Activated CD4-positive, CD25-positive, alpha-beta regulatory T cell treated with anti-CD3 and anti-CD28 coated beads, Interleukin-2, amount 50 U/mL, for 24 hours (primary cell): Measurements from ENCODE around the gene TTC8.
"Not testable (repeated sequence)": the region's sequence is repeated elsewhere in the genome, so short reads cannot be mapped to it uniquely, and the experiment has no call there.

Experiments used
- ATAC-seq, 2 donors: fragments of 150-1000 bp; cut with Tn5 transposase; one replicate each; pipeline ENCODE4 v1.10.0; 2021; ENCODE audit warnings: mild to moderate bottlenecking in 1 of 2, moderate library complexity in 1 of 2

TTC8 gene

GRCh38 chr14:88825503-88825902 lies 1.1 kb downstream of the TTC8 start:
- no peak for ATAC-seq

GRCh38 chr14:88829188-88829587 lies 4.7 kb downstream of the TTC8 start:
- no peak for ATAC-seq

- ATAC-seq, result no peak
Observed at GRCh38 chr14:88829685-88830302, 5.3 kb downstream of the TTC8 start.

- ATAC-seq, result no peak
Observed at GRCh38 chr14:88831284-88831683, 6.8 kb downstream of the TTC8 start.

- no peak for ATAC-seq
Observed at GRCh38 chr14:88834883-88835431, 10.5 kb downstream of the TTC8 start.

- no peak for ATAC-seq
Observed at GRCh38 chr14:88835661-88836060, 11.2 kb downstream of the TTC8 start.

- ATAC-seq, result no peak
Observed at GRCh38 chr14:88837495-88837894, 13.0 kb downstream of the TTC8 start.

- no peak for ATAC-seq
Observed at GRCh38 chr14:88838015-88838414, 13.6 kb downstream of the TTC8 start.

- ATAC-seq, result no peak
Observed at GRCh38 chr14:88840926-88841325, 16.5 kb downstream of the TTC8 start.

- no peak for ATAC-seq
Observed at GRCh38 chr14:88841741-88842140, 17.3 kb downstream of the TTC8 start.

GRCh38 chr14:88842414-88842813 lies 18.0 kb downstream of the TTC8 start:
- no peak for ATAC-seq

GRCh38 chr14:88844980-88845491 lies 20.6 kb downstream of the TTC8 start:
- no peak for ATAC-seq

GRCh38 chr14:88848571-88848970 lies 24.1 kb downstream of the TTC8 start:
- ATAC-seq, result no peak

GRCh38 chr14:88849716-88850115 lies 25.3 kb downstream of the TTC8 start:
- ATAC-seq, result no peak

GRCh38 chr14:88851587-88851986 lies 27.1 kb downstream of the TTC8 start:
- ATAC-seq, result no peak

- no peak for ATAC-seq
Observed at GRCh38 chr14:88852632-88853031, 28.2 kb downstream of the TTC8 start.

GRCh38 chr14:88853129-88853528 lies 28.7 kb downstream of the TTC8 start:
- no peak for ATAC-seq

- ATAC-seq, result no peak
Observed at GRCh38 chr14:88856786-88857366, 32.4 kb downstream of the TTC8 start.

GRCh38 chr14:88857861-88858260 lies 33.4 kb downstream of the TTC8 start:
- ATAC-seq, result not testable (repeated sequence)

- not testable (repeated sequence) for ATAC-seq
Observed at GRCh38 chr14:88859118-88859517, 34.7 kb downstream of the TTC8 start.

- ATAC-seq, result no peak
Observed at GRCh38 chr14:88863167-88863566, 38.7 kb downstream of the TTC8 start.

GRCh38 chr14:88864198-88864597 lies 39.7 kb downstream of the TTC8 start:
- ATAC-seq, result no peak

- ATAC-seq, result no peak
Observed at GRCh38 chr14:88866305-88866704, 41.9 kb downstream of the TTC8 start.

GRCh38 chr14:88868558-88869159 lies 44.2 kb downstream of the TTC8 start:
- no peak for ATAC-seq
